Fibroblast of lung (primary cell): ENCODE measurements around the gene IER3. TPM values are rescaled to one million over a fixed set of nuclear protein-coding genes. Genes with fewer than 3 reads are reported as not detected.
A peak's percentile ranks its signal among the peaks of the same experiment; 100 is the strongest.

Source experiments
- DNase-seq, 2 donors: peaks; one replicate each; pipeline versions ENCODE4 v3.0.0 to v3.0.0-alpha.2; 2010; ENCODE audit warnings: low read depth in 2 of 2
- H2AFZ ChIP-seq: 2 replicates; pipeline ENCODE4 v1.5.1; 2012; ENCODE audit warnings: low read length, control low read depth, inconsistent platforms
- H3K27ac ChIP-seq: 2 replicates; pipeline ENCODE4 v1.5.1; 2011; ENCODE audit warnings: low read length, control low read depth; ENCODE audit not compliant: insufficient read depth
- H3K27me3 ChIP-seq: 2 replicates; pipeline ENCODE4 v1.5.1; 2011; ENCODE audit warnings: mild to moderate bottlenecking, low read length; ENCODE audit not compliant: control insufficient read depth, insufficient read depth
- H3K36me3 ChIP-seq: 2 replicates; pipeline ENCODE4 v1.5.1; 2011; ENCODE audit warnings: low read length; ENCODE audit not compliant: control insufficient read depth, insufficient read depth
- H3K4me1 ChIP-seq: 2 replicates; pipeline ENCODE4 v1.5.1; 2011; ENCODE audit warnings: low read length; ENCODE audit not compliant: control insufficient read depth, insufficient read depth; ENCODE audit errors: extremely low read depth
- H3K4me2 ChIP-seq: 2 replicates; pipeline ENCODE4 v1.5.1; 2011; ENCODE audit warnings: low read length, control low read depth; ENCODE audit not compliant: insufficient read depth; ENCODE audit errors: extremely low read depth
- H3K4me3 ChIP-seq, 4 experiments: fragments of 200-600 bp in 1 of 4; sonication (generic) in 1 of 4; replicated peaks in 1 of 4; 2 replicates each; pipeline ENCODE4 v1.5.1; 2011 to 2016; ENCODE audit warnings: low read length in 4 of 4, low read depth in 3 of 4, mild to moderate bottlenecking in 3 of 4, control low read depth in 2 of 4, inconsistent platforms in 1 of 4, mixed read lengths in 1 of 4; ENCODE audit not compliant: insufficient read depth in 1 of 4; ENCODE audit errors: control extremely low read depth in 1 of 4
- H3K79me2 ChIP-seq: 2 replicates; pipeline ENCODE4 v1.5.1; 2012; ENCODE audit warnings: mild to moderate bottlenecking, low read length, inconsistent platforms; ENCODE audit not compliant: control insufficient read depth, insufficient read depth
- H3K9ac ChIP-seq: 2 replicates; pipeline ENCODE4 v1.5.1; 2011; ENCODE audit warnings: mild to moderate bottlenecking, low read length, control low read depth; ENCODE audit not compliant: insufficient read depth
- H3K9me3 ChIP-seq: 2 replicates; pipeline ENCODE4 v1.5.1; 2012; ENCODE audit warnings: low read depth, low read length; ENCODE audit not compliant: control insufficient read depth, insufficient read depth
- H4K20me1 ChIP-seq: 2 replicates; pipeline ENCODE4 v1.5.1; 2011; ENCODE audit warnings: low read length; ENCODE audit not compliant: control insufficient read depth, insufficient read depth; ENCODE audit errors: extremely low read depth
- CTCF ChIP-seq, 2 donors: IDR thresholded peaks in 1 of 2; conservative IDR thresholded peaks in 1 of 2; 1 replicate in 1 of 2; 2 replicates in 1 of 2; pipeline ENCODE4 v1.5.1; 2011 to 2012; ENCODE audit warnings: low read length in 2 of 2, control low read depth in 1 of 2, inconsistent platforms in 1 of 2, low read depth in 1 of 2, mild to moderate bottlenecking in 1 of 2
- EZH2 ChIP-seq: IDR thresholded peaks from 2 replicates; pipeline ENCODE4 v1.5.1; 2012; ENCODE audit warnings: low read length, control low read depth, mild to moderate bottlenecking; ENCODE audit errors: missing control alignments
- polyA plus RNA-seq, 2 donors: library from polyadenylated mRNA; depleted of rRNA in 1 of 2; stranded (reverse) in 1 of 2; unstranded in 1 of 2; fragments of >200 nt; gene quantifications; 2 replicates each; pipeline ENCODE4 v1.2.1, GENCODE V29; 2011 to 2012; ENCODE audit warnings: missing spikeins in 1 of 2
- total RNA-seq: library from RNA; depleted of rRNA; stranded (reverse); fragments of >200 nt; gene quantifications from 2 replicates; pipeline ENCODE4 v1.2.1, GENCODE V29; 2014

The IER3 gene
- total and polyA plus RNA-seq, 2 donors (not counting 1 experiment from before 2014, with no cell fraction given): 34.2 to 43.3 TPM

DNA sequence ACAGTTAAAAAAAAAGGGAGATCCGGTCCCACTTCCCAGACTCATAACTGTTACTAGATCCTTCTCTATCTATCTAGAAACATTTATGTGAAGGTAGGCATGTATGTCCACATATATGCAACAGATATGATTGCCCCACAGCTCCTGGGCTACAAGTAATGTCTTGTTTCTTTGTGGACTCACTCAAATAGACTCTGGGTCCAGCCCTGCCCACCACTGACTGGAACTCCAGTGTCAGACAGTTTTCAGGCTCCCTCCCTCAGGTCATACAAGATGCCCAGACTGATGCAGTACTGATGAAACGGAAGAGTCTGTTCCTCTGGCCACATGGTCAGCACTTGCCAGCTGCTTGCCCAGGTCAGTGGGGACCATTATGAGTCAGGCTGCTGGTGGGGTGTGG is 30.8 kb upstream of the IER3 start:
- Histone ChIP-seq H3K27ac (no peak overlapping the region), H3K36me3 (no peaks in the 10 kb centered on the region), H3K4me2 (no peak overlapping the region), H4K20me1 (no peaks in the 10 kb centered on the region), H3K27me3 (no peaks in the 10 kb centered on the region), H3K79me2 (no peaks in the 10 kb centered on the region), H2AFZ (no peak overlapping the region), H3K4me1 (peaks cover 19% of the 10 kb centered on the region), H3K4me3 (no peak overlapping the region), H3K9me3 (no peaks in the 10 kb centered on the region), H3K9ac (no peak overlapping the region)
- DNase-seq: no peak
- TF ChIP-seq CTCF (conservative IDR thresholded peaks at IDR 0.05 in 1 of 2, IDR thresholded peaks at IDR 0.05 in 1 of 2; ENCODE audit: low read depth in 1 of 2, low read length in 2 of 2): no peak
- no peak for TF ChIP-seq EZH2

DNA sequence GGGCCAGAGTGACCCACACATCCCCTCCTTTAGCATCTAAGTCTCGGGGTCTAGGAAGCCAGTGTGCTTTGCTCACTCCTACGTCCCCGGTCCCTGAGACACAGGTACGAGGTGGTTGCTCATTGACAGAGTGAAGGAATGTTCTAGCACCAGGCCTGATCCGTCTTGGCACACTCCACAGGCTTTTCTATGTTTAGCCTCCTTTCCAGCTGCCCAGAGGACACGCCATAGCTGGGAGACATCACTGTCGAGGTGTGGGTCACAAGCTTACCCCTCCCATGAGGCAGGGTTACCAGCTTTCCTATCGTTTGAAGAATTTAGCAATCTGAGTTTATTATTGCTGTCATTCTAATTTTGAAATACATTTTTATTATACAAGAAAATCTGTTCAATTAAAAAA is 30.4 kb upstream of the IER3 start:
- Histone ChIP-seq H3K4me3 (no peak overlapping the region), H2AFZ (peak overlapping the region; percentile 2)
- TF ChIP-seq CTCF (conservative IDR thresholded peaks at IDR 0.05 in 1 of 2, IDR thresholded peaks at IDR 0.05 in 1 of 2; ENCODE audit: low read depth in 1 of 2, low read length in 2 of 2) (no peak), EZH2 (no peak)

GRCh38 chr6:30770592-30770991 is 26.2 kb upstream of the IER3 start:
- H2AFZ ChIP-seq: no peak overlapping the region
- no peaks in the 10 kb centered on the region for H3K36me3 ChIP-seq
- no peaks in the 10 kb centered on the region for H3K79me2 ChIP-seq
- DNase-seq: no peak
- peak overlapping the region; percentile 93 for H3K27ac ChIP-seq
- H3K4me3 ChIP-seq: no peak overlapping the region
- no peak for TF ChIP-seq EZH2
- no peak for TF ChIP-seq CTCF (conservative IDR thresholded peaks at IDR 0.05 in 1 of 2, IDR thresholded peaks at IDR 0.05 in 1 of 2; ENCODE audit: low read depth in 1 of 2, low read length in 2 of 2)
- peaks cover 18% of the 10 kb centered on the region for H3K4me1 ChIP-seq
- H3K27me3 ChIP-seq: no peaks in the 10 kb centered on the region
- no peaks in the 10 kb centered on the region for H4K20me1 ChIP-seq
- no peak overlapping the region for H3K4me2 ChIP-seq
- H3K9me3 ChIP-seq: no peaks in the 10 kb centered on the region
- no peak overlapping the region for H3K9ac ChIP-seq

More for the DNA sequence above, 30.4 kb upstream of the IER3 start:
- H3K36me3 ChIP-seq: no peaks in the 10 kb centered on the region
- no peak overlapping the region for H3K27ac ChIP-seq
- no peak overlapping the region for H3K4me2 ChIP-seq
- no peaks in the 10 kb centered on the region for H4K20me1 ChIP-seq
- peaks cover 18% of the 10 kb centered on the region for H3K4me1 ChIP-seq
- no peaks in the 10 kb centered on the region for H3K79me2 ChIP-seq
- no peak for DNase-seq
- H3K9ac ChIP-seq: no peak overlapping the region
- no peaks in the 10 kb centered on the region for H3K9me3 ChIP-seq
- H3K27me3 ChIP-seq: no peaks in the 10 kb centered on the region
